HEK293 (cell line): ENCODE data around the gene GLRX2.

Source experiments
- CTCF ChIP-seq: fragments of 450-650 bp; formaldehyde crosslinking; IDR thresholded peaks from 2 replicates; pipeline ENCODE4 v1.5.1; 2016; ENCODE audit warnings: missing biosample characterization, missing genetic modification characterization
- ZNF449 ChIP-seq: fragments of 450-650 bp; formaldehyde crosslinking; IDR thresholded peaks from 2 replicates; pipeline ENCODE4 v1.5.1; 2017; ENCODE audit warnings: missing biosample characterization, mild to moderate bottlenecking, missing genetic modification characterization, moderate library complexity

DNA sequence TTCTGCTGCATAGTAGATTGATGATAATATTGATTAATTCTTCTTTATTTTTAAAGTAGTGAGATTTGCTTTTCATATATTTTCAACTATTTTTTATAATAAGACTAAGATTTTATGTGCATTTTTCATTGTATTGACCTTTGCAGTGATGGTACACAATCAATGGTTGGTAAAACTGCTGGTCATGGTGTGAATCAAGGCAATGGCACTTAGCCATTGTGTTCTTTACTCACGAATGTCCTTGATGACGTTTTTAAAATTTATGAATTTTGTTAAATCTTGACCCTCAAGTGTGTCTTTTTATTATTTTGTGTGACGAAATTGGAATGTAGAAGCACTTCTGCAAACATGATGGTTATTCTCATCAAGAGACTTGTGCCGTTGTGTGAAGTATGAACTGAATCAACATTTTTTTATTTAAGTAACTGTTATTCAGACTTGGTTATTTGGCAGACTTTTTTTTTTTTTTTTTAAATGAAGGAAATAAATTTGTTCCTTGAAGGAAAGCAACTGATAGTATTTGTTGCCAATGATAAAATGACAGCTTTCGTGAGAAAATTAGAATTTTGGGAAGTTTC is 39.2 kb upstream of the GLRX2 start:
- TF ChIP-seq ZNF449 (tag by site-specific recombination) (no peak), CTCF (tag by site-specific recombination) (no peak)
